Right lobe of liver (tissue), 6 donors: ENCODE data around the gene ITGAD. TPM values are rescaled to one million over a fixed set of nuclear protein-coding genes. Genes with fewer than 3 reads are reported as not detected.

Experiments
- ATAC-seq, 4 donors: fragments of 200-7000 bp; cut with Tn5 transposase; one replicate each; pipeline ENCODE4 v1.9.1; 2020; ENCODE audit warnings: mild to moderate bottlenecking in 4 of 4, moderate library complexity in 4 of 4
- DNase-seq, 3 donors: peaks; one replicate each; pipeline ENCODE4 v3.0.0-alpha.2; 2020
- H3K27ac ChIP-seq, 3 donors: fragments of 200-600 bp; one replicate each; pipeline ENCODE4 v1.8.0; 2022
- H3K27me3 ChIP-seq, 2 donors: fragments of 200-600 bp; one replicate each; pipeline ENCODE4 v1.8.0; 2022
- H3K36me3 ChIP-seq, 4 donors: fragments of 200-600 bp; sonication (generic) in 1 of 4; one replicate each; pipeline versions ENCODE4 v1.5.1 to v1.8.0; 2017 to 2022; ENCODE audit warnings: control low read depth in 1 of 4
- H3K4me1 ChIP-seq, 4 donors: fragments of 200-600 bp; sonication (generic) in 1 of 4; one replicate each; pipeline versions ENCODE4 v1.5.1 to v1.8.0; 2017 to 2022; ENCODE audit warnings: control low read depth in 1 of 4
- H3K4me3 ChIP-seq, 3 donors: fragments of 200-600 bp; one replicate each; pipeline ENCODE4 v1.8.0; 2022
- H3K9me3 ChIP-seq, 4 donors: fragments of 200-600 bp; sonication (generic) in 1 of 4; one replicate each; pipeline versions ENCODE4 v1.5.1 to v1.8.0; 2017 to 2022; ENCODE audit warnings: control low read depth in 1 of 4
- CTCF ChIP-seq, 4 donors: fragments of 200-600 bp in 3 of 4; fragments of 450-650 bp in 1 of 4; IDR thresholded peaks; one replicate each; pipeline versions ENCODE4 v1.5.1 to v1.8.0; 2016 to 2022; ENCODE audit warnings: antibody characterized with exemption in 4 of 4, mild to moderate bottlenecking in 2 of 4
- POLR2A ChIP-seq: fragments of 450-650 bp; IDR thresholded peaks from one replicate; pipeline ENCODE4 v1.6.1; 2017; ENCODE audit warnings: antibody characterized with exemption, mild to moderate bottlenecking
- WGBS: methylation state at CpG from one replicate; pipeline ENCODE4 v1.1.6; 2018; ENCODE audit warnings: low coverage, low lambda C conversion rate; ENCODE audit not compliant: insufficient coverage; ENCODE audit errors: missing lambda C conversion rate; 5-methylcytosine and 5-hydroxymethylcytosine counted together
- intact Hi-C, 2 donors: fragments of 100-400 bp; cut with DNase I; formaldehyde crosslinking; loops; one replicate each; pipeline versions ENCODE4 v1.11.2 to v1.14.1; 2022
- total RNA-seq, 6 experiments: library from RNA; depleted of rRNA in 2 of 6; stranded (reverse); fragments of >200 nt in 2 of 6; fragmentation: NEBNext Ultra II Directional in 3 of 6; extraction: Animal tissue kit (Norgen Biotek cat#: 25700) in 3 of 6; gene quantifications; one replicate each; pipeline versions ENCODE4 v1.1.0 to v1.2.4, GENCODE V29; 2016 to 2023
- donor health status: DM: no; HTN: yes; CAD: no.
- donor health status: DM: no; HTN: no; CAD: no.
- donor health status: DM: no; HTN: no; CAD: no.
- donor health status: DM: no; HTN: yes; CAD: no.
- donor health status: DM: no; HTN: yes; CAD: no.

Gene ITGAD
- total RNA-seq, 6 experiments from 2014 or later, result 0.13 to 2.0 (median 0.69) TPM; not detected in 2

- H3K4me1 ChIP-seq, result no peaks in the 10 kb centered on the region
- no peak overlapping the region for H3K4me3 ChIP-seq
- intact Hi-C loops, result no loop called here
- DNase-seq (no peak), ATAC-seq (no peak)
- no peaks in the 10 kb centered on the region for H3K9me3 ChIP-seq
- H3K36me3 ChIP-seq, result no peaks in the 10 kb centered on the region
- WGBS, result 56% methylated on average over 2 of the region's 8 CpGs
- H3K27ac ChIP-seq, result no peak overlapping the region
- H3K27me3 ChIP-seq, result no peaks in the 10 kb centered on the region
- TF ChIP-seq POLR2A (no peak), CTCF (IDR thresholded peaks at IDR 0.05) (no peak)
These were observed 16.4 kb upstream of the ITGAD start for GRCh38 chr16:31376705-31377104.

- intact Hi-C loops, result no loop called here
These were observed 15.8 kb upstream of the ITGAD start for GRCh38 chr16:31377210-31377903.

GRCh38 chr16:31380201-31380600 is 12.9 kb upstream of the ITGAD start:
- Histone ChIP-seq H3K27ac (no peak overlapping the region), H3K4me1 (no peaks in the 10 kb centered on the region), H3K4me3 (no peak overlapping the region), H3K27me3 (no peaks in the 10 kb centered on the region), H3K9me3 (no peaks in the 10 kb centered on the region), H3K36me3 (no peaks in the 10 kb centered on the region)
- intact Hi-C loops, result no loop called here
- DNase-seq (no peak), ATAC-seq (no peak)
- no peak for TF ChIP-seq POLR2A
- TF ChIP-seq CTCF (IDR thresholded peaks at IDR 0.05), result no peak
- WGBS, result 70% methylated on average over 2 of the region's 12 CpGs

More at GRCh38 chr16:31377210-31377903, 15.8 kb upstream of the ITGAD start:
- no peak for DNase-seq
- peak in 1 of 4 donors; percentile 22 for ATAC-seq
- H3K4me3 ChIP-seq, result no peak overlapping the region
- no peaks in the 10 kb centered on the region for H3K36me3 ChIP-seq
- H3K27ac ChIP-seq, result no peak overlapping the region
- WGBS, result 34% methylated on average over 4 of the region's 7 CpGs
- no peaks in the 10 kb centered on the region for H3K27me3 ChIP-seq
- no peaks in the 10 kb centered on the region for H3K4me1 ChIP-seq
- TF ChIP-seq CTCF (IDR thresholded peaks at IDR 0.05) (no peak), POLR2A (no peak)
- no peaks in the 10 kb centered on the region for H3K9me3 ChIP-seq

GRCh38 chr16:31382485-31383161 is 10.5 kb upstream of the ITGAD start:
- Histone ChIP-seq H3K4me3 (no peak overlapping the region), H3K9me3 (no peaks in the 10 kb centered on the region), H3K4me1 (peaks cover 0 to 7% (median 0%) of the 10 kb centered on the region in 4 donors), H3K27ac (no peak overlapping the region), H3K36me3 (no peaks in the 10 kb centered on the region), H3K27me3 (no peaks in the 10 kb centered on the region)
- ATAC-seq, result peak; percentile 66 to 89 (median 78)
- peak in 2 of 3 donors; percentile 74 to 77 for DNase-seq
- 12% methylated on average over 9 of the region's 14 CpGs for WGBS
- intact Hi-C loops, result no loop called here
- no peak for TF ChIP-seq POLR2A
- TF ChIP-seq CTCF (IDR thresholded peaks at IDR 0.05), result peak; percentile 50 to 71 (median 64)
